Measurements from ENCODE around the gene RNF150.
A peak's percentile ranks its signal among the peaks of the same experiment; 100 is the strongest.
"Not testable (repeated sequence)": the region's sequence is repeated elsewhere in the genome, so short reads cannot be mapped to it uniquely, and the experiment has no call there.

The RNF150 gene

DNA sequence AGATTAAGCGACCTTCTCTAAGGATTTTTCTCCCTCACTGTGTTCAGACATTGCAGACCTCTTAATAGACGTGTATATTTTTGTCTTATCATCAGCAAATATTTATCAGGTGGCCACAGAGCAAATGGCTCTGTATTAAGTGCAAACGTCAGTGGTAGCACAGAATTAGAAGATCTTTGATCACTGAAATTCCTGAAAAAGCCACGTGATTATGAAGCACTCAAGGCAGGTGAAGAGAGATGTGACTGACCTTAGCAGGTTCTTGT lies 271.2 kb downstream of the RNF150 start:
- no peak for DNase-seq (ENCODE audit: low spot score)

GRCh38 chr4:140861359-140862176 lies 271.7 kb downstream of the RNF150 start:
- peak; percentile 53 for DNase-seq (ENCODE audit: low spot score)

- no peak for DNase-seq (ENCODE audit: low spot score)
Measured at GRCh38 chr4:140858897-140859296, 274.4 kb downstream of the RNF150 start.

- no peak for DNase-seq (ENCODE audit: low spot score)
Measured at GRCh38 chr4:140857111-140857510, 276.2 kb downstream of the RNF150 start.

- no peak for DNase-seq (ENCODE audit: low spot score)
Measured at GRCh38 chr4:140856621-140857062, 276.6 kb downstream of the RNF150 start.

DNA sequence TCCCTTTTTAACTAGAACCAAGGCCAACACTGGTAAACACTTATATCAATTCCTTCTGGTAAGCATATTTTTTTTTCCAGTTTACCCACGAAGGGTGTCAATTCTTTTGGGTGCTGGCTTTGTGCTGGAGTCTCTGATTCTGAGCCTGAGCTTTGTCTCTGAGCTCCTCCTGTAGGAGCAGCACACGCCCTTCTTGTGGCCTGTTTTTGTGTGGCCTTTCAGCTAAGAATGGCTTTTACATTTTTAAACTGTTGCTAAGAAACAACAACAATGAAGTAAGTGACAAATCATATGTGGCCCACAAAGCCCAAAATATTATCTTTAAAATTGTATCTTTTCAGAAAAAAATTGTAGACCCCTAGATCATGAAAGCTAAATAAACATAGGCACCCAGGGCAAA lies 279.1 kb downstream of the RNF150 start:
- no peak for DNase-seq (ENCODE audit: low spot score)

DNA sequence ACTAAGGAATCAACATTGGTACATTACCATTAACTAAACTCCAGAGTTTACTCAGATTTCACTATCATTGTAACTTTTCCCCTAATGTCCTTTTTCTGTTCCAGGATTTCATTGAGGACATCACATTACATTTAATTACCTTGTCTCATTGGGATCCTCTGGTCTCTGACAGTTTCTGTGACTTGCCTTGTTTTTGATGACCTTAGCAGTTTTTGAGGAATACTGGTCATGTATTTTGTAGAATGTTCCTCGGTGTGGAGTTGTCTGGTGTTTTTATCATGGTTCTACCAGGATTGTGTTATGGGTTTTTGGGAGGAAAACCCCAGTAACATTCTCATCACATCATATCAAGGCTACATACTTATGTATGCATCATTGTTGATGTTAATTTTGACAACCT lies 281.5 kb downstream of the RNF150 start:
- DNase-seq (ENCODE audit: low spot score), result no peak

DNA sequence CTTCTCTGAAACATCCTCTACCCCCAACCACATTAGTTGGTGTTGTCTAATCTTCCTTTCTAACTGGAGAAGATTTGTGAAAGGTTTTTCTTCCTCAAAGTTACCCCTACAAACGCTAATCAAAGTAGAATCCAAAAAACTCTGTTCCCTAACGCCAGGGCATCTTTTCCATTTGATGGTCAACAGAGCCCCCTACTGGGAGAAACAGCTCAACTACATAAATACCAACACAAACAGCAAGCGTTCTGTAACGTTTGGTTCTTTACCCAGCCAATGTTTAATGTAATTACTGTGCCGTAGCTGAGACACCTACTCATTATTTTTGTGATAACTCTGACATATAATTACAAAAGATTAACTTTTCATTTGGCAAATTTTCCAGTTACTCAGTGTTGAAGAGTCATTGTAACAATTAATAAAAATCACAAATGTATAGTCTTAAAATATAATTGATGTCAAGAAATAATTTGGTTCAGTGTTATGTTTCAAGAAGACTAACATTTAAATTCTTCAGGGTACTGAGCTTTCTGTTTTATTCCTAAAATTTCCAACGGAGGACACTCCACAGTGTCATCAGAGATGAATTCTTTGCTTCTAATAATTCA lies 282.1 kb downstream of the RNF150 start:
- peak; percentile 22 for DNase-seq (ENCODE audit: low spot score)

GRCh38 chr4:140849526-140849925 lies 283.7 kb downstream of the RNF150 start:
- DNase-seq (ENCODE audit: low spot score), result no peak

DNA sequence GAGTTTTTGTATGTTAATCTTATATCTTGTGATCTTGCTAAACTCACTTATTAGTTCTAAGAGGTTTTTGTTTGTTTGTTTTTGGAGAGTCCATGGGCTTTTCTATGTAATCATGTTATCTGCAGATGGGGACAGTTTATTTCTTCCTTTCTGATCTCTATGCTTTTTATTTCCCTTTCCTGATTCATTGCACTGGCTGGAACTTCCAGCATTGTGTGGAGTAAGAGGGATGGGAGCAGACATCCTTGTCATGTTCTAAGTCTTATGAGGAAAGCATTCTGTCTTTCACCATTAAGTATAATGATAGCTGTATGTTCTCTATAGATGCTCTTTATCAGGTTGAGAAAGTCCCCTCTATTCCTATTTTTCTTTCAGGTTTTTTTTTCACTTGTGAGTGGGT lies 286.5 kb downstream of the RNF150 start:
- no peak for DNase-seq (ENCODE audit: low spot score)

GRCh38 chr4:140844061-140844460 lies 289.2 kb downstream of the RNF150 start:
- no peak for DNase-seq (ENCODE audit: low spot score)

- no peak for DNase-seq (ENCODE audit: low spot score)
Measured at GRCh38 chr4:140841186-140841585, 292.1 kb downstream of the RNF150 start.

- no peak for DNase-seq (ENCODE audit: low spot score)
Measured at GRCh38 chr4:140839888-140840790, 293.1 kb downstream of the RNF150 start.

GRCh38 chr4:140839406-140839805 lies 293.9 kb downstream of the RNF150 start:
- DNase-seq (ENCODE audit: low spot score), result no peak

DNA sequence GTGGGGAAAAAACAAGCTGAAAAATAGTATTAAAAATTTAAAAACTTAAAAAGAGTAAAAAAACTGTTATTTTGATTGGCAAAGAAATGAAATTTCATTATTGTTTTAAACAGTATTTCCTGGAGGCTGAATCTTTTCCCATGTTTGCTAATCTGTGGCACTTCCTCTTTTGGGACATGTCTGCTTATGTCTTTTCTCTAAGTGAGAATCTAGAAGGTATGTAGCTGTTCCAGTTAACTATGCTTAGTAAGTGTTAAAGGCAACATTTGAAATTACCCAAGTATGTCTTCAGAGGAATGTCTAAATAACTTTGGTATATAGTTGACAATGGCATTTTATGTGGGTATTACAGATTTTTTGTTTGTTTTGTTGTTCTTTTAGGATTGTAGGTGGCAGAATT lies 295.5 kb downstream of the RNF150 start:
- DNase-seq (ENCODE audit: low spot score), result no peak

- DNase-seq (ENCODE audit: low spot score), result no peak
Measured at GRCh38 chr4:140834839-140835495, 298.3 kb downstream of the RNF150 start.

DNA sequence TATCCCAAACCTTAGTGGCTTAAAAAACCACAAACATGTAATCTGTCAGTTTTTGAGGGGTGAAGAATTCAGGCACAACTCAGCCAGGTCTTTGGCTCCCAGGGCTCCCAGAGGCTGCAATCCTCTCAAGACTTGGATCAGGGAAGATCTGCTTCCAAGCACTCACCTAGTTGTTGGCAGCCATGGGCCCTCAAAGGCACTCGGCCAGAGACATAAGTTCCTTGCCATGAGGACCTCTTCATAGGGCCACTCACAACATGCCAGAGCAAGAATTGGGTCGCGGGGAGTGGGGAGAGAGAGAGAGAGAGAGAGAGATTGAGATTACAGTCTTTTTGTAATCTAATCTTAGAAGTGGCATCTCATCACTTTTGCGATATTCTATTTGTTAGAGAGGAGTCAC lies 300.0 kb downstream of the RNF150 start:
- no peak for DNase-seq (ENCODE audit: low spot score)

- no peak for DNase-seq (ENCODE audit: low spot score)
Measured at GRCh38 chr4:140829825-140830224, 303.4 kb downstream of the RNF150 start.

GRCh38 chr4:140826701-140827027 lies 306.6 kb downstream of the RNF150 start:
- DNase-seq (ENCODE audit: low spot score), result no peak

GRCh38 chr4:140820520-140820919 lies 312.7 kb downstream of the RNF150 start:
- DNase-seq (ENCODE audit: low spot score), result not testable (repeated sequence)

- no peak for DNase-seq (ENCODE audit: low spot score)
Measured at GRCh38 chr4:140819610-140820009, 313.7 kb downstream of the RNF150 start.

GRCh38 chr4:140818433-140818832 lies 314.8 kb downstream of the RNF150 start:
- DNase-seq (ENCODE audit: low spot score), result no peak
